ENCODE results near the gene PHLDA3. TPM values are rescaled to one million over a fixed set of nuclear protein-coding genes. Genes with fewer than 3 reads are reported as not detected.

The PHLDA3 gene
- 29.3 TPM for total RNA-seq

DNA sequence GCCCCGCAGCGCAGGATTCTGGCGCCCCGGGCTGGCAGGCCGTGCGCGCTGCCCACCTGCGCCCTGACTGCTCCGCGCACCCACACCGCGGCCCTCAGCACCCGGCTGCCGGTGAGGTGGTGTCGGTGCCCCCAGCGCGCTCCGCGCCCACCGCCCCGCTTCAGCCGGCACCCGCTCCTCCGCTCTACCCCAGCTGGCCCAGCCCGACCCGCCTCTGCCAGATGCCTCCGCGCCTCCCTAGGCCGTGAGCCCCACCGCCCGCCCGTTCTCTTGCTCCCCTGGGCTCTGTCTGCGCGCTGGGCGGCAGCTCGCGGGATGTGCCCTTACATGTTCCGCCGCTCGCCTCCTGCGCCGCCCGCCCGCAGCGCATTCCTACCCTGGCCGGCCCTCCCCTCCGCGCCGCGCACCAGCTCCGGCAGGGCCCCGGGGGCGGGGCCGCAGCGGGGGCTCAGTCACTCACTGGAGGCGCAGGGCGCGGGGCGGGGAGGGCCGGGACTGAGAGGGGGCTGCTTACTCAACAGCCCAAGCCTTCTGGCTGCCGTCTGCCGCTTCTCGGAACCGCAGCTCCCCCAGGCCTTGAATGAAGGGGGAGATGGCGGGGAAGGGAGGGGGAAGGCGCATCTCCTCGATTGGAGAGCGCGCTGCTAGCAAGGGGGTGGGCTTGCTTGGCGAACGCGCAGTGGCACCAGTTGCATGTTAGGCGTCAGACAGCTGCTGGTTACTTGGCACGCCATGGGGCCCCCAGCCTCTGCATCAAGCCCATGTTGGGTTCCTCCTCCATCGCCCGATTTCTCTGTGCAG, at the start of gene PHLDA3:
Gene PHLDA3 (minus strand): TSS at position 345 of the 801 bp plus-strand sequence. CDS start 402 bp downstream, outside the sequence.
- DNase-seq = peak; percentile 90

DNA sequence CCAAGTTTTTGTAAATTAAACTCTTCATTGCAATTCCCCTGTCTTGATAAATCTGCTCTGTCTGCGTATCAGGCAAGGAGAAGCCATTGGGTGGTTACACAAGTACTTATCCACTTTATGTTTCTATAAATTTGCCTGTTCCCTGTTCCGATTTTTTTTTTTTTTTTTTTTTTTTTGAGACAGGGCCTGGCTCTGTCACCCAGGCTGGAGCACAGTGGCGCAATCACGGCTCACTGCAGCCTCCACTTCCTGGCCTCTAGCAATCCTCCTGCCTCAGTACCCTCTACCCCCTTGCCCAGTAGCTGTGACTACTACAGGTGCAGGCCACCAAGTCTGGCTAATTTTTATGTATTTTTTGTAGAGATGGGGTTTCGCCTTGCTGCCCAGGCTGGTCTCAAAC, 49.1 kb upstream of the PHLDA3 start:
- DNase-seq = no peak

DNA sequence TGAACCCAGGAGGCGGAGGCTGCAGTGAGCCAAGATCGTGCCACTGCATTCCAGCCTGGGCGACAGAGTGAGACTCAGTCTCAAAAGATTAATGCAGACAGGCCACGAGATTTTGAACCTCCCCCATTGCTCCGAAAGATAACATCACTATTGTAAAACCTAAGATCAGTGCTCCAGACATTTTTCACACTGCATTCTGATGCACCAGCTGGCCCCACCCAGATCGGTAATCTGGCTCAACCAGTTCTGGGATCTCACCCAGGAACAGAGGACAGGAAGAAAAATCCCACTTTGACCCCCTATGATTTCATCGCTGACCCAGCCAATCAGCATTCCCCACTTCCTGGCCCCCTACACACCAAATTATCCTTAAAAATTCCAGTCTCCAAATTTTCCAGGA, 48.6 kb upstream of the PHLDA3 start:
- no peak for DNase-seq

DNA sequence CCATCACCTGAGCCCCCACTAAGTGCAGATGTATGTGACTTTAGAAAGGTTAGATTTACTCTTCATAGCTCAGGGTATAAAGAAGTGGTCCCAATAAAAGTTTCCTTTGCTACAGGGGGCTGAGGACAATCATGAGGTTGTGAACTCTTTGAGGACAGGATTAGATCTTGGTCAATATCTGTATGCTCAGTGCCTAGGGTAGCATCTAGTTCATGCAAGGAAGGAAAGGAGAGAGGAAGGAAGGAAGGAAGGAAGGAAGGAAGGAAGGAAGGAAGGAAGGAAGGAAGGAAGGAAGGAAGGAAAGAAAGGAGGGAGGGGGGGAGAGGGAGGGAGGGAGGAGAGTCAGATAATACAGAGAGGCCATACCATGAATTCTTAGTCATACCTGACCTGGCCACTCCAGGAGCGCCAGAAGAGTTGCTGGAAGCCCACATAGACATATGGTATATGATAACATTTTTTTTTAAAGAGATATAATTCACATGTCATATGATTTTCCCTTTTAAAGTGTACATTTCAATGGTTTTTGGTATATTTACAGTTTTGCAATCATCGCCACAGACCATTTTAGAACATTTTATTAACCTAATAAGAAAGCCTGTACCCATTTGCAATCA, 47.6 kb upstream of the PHLDA3 start:
- no peak for DNase-seq

DNA sequence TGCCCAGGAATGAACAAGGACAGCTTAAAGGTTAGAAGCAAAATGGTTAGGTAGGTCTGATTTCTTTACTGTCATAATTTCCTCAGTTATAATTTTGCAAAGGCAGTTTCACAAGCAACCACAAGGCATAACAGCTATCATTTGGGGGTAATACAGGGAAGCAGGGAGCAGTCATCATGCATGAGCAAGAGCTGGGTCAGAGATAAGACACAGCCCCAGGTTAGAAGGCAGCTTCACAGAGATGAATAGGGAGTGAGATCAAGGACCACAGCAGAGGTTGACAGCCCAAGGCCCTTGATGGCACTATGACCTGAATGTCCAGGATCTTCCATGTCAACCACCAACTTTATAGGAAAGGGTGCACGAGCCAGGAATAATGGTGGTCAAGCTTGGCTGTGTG, 46.9 kb upstream of the PHLDA3 start:
- no peak for DNase-seq

DNA sequence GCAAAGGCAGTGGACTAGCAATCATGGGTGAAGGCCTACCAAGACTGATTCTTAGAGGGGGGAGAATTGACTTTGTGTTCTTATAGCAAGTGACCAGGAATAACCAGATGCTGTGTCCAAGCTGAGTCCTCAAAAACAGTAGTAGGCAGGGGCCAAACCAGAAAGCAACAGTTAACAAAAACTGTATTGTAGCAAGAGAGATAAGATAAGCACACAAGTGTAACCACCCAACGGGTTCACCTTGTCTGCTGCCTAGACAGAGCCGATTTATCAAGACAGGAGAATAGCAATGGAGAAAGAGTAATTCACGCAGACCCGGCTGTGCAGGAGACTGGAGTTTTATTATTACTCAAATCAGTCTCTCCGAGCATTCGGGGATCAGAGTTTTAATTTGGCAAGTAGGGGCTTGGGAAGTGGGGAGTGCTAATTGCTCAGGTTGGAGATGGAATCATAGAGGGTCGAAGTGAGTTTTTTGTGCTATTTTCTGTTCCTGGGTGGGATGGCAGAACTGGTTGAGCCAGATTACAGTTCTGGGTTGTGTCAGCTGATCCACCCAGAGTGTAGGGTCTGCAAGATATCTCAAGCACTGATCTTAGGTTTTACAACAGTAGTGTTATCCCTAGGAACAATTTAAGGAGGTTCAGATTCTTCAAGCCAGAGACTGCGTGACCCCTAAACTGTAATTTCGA, 46.2 kb upstream of the PHLDA3 start:
- no peak for DNase-seq

DNA sequence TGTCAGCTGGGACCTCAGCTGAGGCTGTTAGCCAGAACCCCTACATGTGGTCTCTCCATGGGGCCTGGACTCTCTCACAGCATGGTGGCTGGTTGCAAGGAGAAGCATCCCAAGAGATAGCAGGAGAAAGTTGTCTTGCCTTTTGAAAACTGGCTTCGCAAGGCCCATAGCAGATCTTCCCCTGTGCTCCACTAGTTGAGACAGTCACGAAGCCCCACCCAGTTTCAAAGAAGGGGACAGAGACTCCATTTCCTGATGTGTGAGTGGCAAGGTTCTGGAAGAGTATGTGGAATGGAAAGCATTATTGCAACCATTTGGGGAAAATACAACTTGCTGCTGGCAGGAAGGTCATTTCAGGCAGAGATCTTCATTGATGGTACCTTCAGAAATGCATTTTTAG, 45.5 kb upstream of the PHLDA3 start:
- no peak for DNase-seq

DNA sequence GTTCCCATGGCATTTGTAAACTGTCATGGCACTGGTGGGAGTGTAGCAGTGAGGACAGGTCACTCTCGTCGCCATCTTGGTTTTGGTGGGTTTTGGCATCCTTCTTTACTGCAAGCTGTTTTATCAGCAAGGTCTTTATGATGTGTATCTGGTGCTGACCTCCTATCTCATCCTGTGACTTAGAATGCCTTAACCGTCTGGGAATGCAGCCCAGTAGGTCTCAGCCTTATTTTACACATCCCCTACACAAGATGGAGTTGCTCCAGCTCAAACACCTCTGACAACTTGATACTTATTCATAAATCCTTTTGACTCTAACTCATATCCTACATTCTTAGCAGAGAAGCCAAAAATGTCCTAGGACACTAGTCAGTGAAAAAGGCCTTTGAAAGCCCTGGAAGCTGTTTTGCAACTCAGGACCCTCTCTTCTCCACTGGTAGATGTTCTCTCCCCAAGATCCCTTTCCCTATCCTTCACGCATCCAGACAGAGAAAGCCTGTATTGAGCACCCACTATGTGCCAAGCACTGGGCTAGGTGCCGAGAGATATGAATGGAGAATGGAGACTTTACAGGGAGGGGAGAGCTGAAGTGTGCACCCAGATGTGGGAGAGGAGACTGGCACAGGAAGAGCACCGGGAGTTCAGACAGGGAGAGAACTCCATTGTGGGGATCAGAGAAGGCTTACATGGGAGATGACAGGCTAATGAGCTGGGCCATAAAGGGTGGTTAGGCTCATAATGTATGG, 44.7 kb upstream of the PHLDA3 start:
- no peak for DNase-seq

DNA sequence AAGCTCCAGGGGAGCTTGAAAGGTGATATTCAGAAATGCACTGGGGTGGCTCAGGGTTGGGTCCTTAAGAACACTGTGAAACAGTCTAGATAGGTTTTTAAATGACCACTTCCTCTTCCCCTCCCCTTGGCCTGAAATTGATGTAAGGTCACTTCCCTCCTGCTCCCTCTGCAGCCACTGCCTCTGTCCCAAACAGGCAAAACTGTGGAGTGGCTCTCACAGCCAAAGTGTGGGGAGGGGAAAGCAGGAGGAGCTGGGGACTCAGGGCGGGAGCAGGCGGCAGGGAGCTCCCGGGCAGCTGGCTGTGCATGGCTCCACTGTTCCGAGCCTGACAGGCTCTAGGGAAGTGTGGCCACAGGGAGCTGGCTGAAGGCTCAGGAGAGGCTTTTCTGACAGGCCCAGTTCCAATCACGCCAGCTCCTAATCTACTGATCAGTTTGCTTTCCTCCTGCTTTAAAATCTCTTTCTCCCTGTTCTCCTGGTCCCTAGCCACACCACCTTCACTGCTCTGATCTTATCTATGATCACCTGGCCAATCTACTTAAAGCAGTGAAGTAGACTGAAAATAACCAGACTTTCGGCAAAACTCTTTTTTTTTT, 43.1 kb upstream of the PHLDA3 start:
- no peak for DNase-seq

DNA sequence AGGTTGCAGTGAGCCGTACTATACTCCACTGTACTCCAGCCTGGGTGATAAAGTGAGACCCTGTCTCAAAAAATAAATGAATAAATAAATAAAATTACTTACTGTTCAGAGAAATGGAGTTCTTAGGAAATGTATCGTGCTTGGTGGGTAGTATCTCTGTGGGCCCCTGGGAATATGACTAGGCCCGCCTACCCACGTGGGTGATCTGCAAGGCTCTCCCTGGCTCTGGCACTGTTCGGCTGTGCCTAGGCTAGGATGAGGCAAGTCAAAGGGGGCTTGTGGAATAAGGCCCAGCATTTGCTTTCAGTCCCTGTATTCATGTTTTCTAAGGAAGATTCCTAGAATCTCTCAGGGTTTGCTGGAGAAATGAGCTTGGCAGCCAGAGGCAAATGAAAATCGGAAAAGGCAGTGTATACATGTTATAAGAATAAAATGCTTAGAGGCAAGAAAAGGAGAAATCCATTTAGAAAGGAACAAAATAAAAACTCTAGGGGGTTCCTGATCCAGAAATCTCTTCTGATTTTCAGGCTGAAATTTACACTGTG, 42.5 kb upstream of the PHLDA3 start:
- DNase-seq = no peak

DNA sequence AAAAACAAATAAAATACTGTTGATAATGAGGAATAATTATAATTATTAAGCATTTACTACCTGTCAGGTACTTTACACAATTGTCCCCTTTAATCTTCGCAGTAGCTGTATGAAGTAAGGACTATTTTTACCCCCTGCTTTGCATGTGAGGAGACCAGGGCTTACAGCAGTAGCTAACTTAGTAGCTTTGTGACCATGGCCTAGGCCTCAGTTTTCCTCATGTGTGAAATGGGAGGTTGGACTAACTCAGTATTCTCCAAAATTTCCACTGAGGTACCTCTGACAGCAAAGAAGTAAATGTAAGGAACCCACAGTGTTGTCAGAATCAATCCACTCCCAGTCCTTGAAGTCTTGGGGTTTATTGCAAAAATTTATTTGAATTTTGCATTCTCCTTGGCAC, 41.7 kb upstream of the PHLDA3 start:
- no peak for DNase-seq

DNA sequence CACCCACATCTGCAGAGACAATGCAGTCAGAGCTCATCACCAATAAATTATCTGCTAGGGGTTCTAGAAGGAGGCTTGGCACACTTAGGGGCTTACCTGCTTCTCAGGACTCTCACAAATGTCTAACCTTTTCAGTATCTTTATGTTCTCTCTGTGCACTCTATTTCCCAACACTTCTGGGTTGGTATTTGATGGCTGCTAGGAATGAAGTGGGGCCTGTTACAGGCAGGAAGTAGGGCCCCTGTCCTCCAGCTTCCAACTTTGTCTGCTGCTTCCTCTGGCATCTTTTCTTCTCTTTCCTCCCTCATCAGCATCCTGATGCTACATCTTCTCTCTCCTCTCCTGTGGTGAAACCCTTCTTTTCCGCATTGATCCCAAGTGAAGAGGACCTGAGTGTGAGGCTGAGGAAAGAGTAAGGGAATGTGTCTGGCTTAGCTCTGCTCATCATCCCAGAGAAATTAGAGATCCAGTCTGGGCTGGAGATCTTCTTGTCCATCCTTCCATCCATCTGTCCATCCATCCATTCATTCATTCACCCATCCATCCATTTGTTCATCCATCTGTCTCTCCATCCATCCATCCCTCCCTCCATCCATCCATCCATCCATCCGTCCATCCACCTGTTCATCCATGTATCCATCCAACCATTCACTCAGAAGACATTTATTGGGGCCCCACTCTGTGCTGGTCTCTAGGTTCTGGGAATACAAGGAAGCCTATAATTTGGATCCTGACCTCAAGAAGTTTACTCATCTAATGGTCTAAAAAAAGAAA, 40.8 kb upstream of the PHLDA3 start:
- no peak for DNase-seq

DNA sequence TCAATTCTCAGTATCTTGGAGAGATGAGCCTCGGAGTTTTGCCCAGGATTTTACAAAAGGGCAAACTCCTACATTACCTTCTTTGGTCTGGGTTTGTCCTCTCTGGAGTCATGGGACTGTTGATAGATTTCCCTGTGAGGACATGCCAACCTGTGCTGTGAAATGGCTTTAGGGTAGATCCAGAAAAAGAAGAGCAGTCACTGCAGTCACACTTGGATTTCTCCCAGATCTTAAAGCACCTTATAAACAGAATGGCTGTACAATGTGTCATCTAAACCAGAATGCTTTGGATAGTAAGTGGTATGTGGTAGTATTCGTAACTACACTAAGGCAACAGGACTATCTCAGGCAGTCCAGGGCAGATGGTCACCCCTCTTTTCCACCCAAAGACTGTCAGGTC, 39.8 kb upstream of the PHLDA3 start:
- no peak for DNase-seq

DNA sequence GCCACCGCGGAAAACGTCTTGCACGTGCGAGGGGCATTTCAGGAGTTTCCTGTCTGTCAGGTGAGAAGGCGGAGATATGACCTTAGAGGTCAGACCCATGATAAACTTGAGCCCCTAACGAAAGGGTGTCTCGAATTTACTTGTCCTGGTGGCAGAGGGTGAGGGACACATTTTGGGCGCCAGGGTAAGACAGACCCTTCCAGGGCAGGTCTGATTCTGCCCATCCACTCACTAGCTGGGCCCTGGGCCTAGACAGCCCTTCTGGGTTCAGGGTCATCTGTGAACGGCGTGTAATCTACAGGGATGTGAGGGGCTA, 38.3 kb upstream of the PHLDA3 start:
- no peak for DNase-seq

DNA sequence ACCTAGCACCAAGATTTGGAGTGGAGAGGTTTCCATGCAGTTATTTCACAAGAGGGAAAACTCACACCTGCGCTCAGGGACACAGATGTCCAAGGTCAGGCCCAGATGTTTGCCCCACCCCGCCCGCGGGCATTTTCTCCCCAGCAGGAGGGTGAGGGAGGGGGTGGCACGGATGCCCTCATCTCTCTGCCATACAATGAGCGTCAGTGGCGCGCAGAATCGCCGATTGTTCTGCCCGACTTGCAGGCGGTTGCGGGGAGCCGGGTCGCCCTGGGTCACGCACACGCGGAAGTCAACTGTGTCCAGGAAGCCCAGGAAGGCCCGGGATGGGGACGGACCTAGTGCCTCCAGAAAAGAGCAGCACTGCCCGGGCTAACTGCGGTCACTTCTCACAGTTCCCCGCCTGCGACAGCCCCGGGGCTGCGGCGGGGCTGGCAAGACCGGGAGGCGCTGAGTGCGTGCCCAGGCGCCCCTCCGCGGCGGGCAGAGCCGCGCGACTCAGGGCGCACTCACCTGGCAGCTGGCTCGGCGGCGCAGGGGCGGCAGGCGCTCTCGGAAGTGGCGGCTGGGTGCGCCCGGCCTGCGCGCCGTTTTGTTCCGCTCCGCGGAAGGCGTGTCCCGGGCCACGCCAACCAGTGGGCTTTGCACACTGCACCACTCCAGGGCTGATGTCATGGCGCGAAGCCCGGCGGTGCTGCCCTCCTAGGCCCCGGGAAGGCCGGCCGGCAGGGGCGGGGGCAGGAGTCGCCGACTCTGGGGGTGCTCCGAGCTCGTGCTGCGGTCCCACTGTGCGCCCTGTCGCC, 37.8 kb upstream of the PHLDA3 start, which contains the start of gene CSRP1:
Gene CSRP1 (minus strand): TSS at position 567 of the 803 bp plus-strand sequence. CDS start 10,820 bp downstream, outside the sequence.
- DNase-seq = peak; percentile 73

DNA sequence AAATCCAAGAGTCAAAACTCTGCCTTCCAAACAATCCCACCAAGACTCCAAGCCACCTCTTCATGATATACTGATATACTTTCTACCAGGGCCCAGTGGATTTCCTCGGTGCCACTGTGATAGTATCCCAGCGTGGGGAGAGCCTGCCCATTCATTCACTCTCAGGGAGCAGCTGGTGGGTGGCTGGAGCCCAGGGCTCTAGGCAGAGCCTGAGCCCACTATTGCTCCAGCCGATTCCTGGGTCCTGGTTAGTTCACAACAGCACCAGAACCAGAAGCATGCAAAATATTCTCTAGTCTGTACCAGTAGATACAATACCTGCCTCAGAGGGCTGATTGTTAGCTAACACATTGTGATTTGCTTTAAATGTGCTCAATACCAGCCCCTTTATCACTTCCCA, 37.1 kb upstream of the PHLDA3 start:
- no peak for DNase-seq

DNA sequence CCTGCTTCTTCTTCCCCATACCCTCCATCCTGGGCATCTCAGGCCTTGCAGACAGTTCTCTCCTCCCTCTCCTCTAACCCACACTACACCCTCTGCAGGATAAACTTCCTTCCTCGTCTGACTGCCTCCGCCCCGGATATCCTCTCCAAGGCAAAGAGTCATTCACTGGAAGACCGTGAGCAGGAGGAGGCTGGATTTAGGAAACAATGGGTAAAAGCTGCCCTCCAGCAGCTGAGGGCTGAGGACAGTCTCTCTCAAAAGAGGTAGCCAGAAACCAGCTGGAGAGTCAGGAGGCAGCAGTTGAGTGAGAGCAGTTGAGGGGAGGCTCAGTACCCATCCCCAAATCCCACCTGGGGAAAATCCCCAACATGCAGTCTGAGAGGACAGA, 36.5 kb upstream of the PHLDA3 start:
- DNase-seq = no peak

DNA sequence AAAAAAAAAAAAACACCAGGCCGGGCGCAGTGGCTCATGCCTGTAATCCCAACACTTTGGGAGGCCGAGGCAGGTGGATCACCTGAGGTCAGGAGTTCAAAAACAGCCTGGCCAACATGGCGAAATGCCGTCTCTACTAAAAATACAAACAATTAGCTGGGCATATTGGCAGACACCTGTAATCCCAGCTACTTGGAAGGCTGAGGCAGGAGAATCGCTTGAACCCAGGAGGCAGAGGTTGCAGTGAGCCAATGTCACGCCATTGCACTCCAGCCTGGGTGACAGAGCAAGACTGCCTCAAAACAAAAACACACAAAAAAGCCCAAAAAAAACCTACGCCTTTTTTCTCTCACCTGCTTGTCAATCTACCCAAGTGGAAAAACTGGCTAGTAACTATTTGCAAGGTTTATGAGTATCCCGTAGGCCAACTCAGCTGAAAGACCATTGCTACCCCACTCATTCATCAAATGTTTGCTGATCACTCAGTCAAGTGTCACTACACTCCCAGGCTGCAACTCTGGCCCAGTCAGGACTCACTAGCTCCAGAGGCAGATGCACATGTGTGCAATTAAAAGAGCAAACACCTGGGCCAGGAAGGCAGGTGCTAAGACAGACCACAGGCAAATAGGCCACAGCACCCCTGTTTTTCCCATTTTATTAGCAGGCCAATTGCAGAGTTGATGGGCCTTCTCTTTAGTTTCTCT, 36.0 kb upstream of the PHLDA3 start:
- DNase-seq = no peak

DNA sequence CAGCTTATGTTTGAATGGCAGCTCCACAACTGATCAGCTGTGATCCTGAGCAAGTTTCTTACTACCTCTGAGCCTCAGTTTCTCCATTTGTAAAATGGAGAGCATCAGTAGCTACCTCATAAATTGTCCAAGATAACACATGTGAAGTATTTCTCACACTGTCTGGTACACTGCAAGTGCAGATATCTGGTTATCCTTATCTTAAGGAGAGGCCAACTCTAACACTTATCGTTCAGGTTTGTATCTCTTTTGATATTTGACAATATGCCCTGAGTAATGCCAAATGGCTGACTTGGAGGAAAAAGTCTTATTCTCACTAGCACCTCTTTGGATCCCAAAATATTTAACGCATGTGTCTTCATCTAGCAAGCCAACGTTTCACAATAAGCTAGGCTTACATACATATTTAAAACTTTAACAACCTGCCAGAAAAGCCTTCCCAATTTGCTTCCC, 35.2 kb upstream of the PHLDA3 start:
- no peak for DNase-seq

All from skin of body (tissue), 2 donors.